ENCODE data around the gene SCUBE1. TPM values are rescaled to one million over a fixed set of nuclear protein-coding genes. Genes with fewer than 3 reads are reported as not detected.

SCUBE1 gene
- total RNA-seq, 1 experiment from 2014 or later, result 3.9 TPM

DNA sequence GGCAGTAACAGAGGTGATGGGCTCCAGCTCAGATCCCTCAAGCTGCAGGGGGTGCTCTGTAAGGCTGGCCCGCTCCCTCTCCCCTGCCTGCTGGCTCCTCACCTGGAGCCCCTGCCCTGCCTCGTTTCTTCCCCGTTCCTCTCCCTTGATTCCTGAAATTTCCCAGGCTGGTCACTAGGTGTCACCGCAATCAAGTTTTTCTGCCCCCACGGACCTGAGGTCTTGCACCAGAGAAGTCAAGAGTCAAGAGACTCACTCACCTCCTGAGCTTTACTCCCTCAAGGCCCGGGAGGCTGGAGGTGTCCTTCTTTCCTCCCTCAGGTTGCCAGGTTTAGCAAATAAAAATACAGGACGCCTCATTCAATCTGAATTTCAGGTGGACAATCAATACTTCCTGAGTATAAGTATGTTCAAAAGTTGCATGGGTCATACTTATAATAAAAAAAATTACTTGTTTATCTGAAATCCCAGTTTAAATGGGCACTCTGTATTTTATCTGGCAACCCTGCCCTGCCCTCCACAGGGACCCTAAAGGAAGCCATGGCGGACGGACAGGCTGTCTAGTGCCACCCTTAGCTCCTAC lies 69.2 kb downstream of the SCUBE1 start:
- H3K4me3 ChIP-seq (replicated peaks in 1 of 2; ENCODE audit: low read depth in 1 of 2, low read length in 2 of 2), result no peak overlapping the region
- no peak overlapping the region for H3K27ac ChIP-seq (ENCODE audit: low read depth, low read length)
- no peak overlapping the region for H3K9ac ChIP-seq (ENCODE audit: low read length)
- intact Hi-C loops (cut with micrococcal nuclease), result loop anchor here (1.0 to 10.0 kb wide), 3 partner anchors 72 to 1351 kb away; no protein-coding TSS in a partner anchor
- no peak overlapping the region for H3K4me2 ChIP-seq (ENCODE audit: low read length)
- no peak overlapping the region for H2AFZ ChIP-seq (ENCODE audit: low read depth, low read length, poor library complexity, severe bottlenecking)
- DNase-seq (ENCODE audit: low read depth, low spot score) (peak; percentile 47), ATAC-seq (peak; percentile 81)
- no peaks in the 10 kb centered on the region for H3K27me3 ChIP-seq (ENCODE audit: insufficient read depth, low read length)
- no peaks in the 10 kb centered on the region for H3K79me2 ChIP-seq (ENCODE audit: insufficient read depth, low read length)
- no TSS peak for BruUV-seq (replicated peaks)
- H3K4me1 ChIP-seq (ENCODE audit: control insufficient read depth in 1 of 2, insufficient read depth in 2 of 2, low read length in 2 of 2), result peaks cover 18 to 39% of the 10 kb centered on the region in 2 experiments
- ChIA-PET CTCF (interaction anchor here (0.5 to 7.5 kb wide), 11 partner anchors 8 to 110 kb away, joined by 3 to 143 read pairs (median 4); partner anchors contain the start of gene SCUBE1), RAD21 (ENCODE audit: low non-redundant PET in 1 of 2, low total read pairs in 2 of 2, uncharacterized antibody in 2 of 2, unreplicated experiment in 2 of 2) (interaction anchor here (0.8 to 2.8 kb wide), 7 partner anchors 43 to 112 kb away, joined by 3 to 25 read pairs (median 3); no protein-coding TSS in a partner anchor), POLR2A (interaction anchor here (0.6 to 1.3 kb wide), 2 partner anchors 73 to 1683 kb away, joined by 3 to 4 read pairs; no protein-coding TSS in a partner anchor)
- TF ChIP-seq ELF1 (IDR thresholded peaks at IDR 0.05; ENCODE audit: borderline replicate concordance, low read depth) (no peak), TCF7L2 (IDR thresholded peaks at IDR 0.05; ENCODE audit: borderline replicate concordance, extremely low read depth, insufficient read depth, insufficient read length) (no peak), CBX3 (IDR thresholded peaks at IDR 0.05; ENCODE audit: low read depth) (no peak), EZH2 (IDR thresholded peaks at IDR 0.05) (no peak), JUND (IDR thresholded peaks at IDR 0.05) (no peak), YY1 (IDR thresholded peaks at IDR 0.05; ENCODE audit: extremely low read depth, insufficient replicate concordance, low read depth, low read length) (no peak), FOSL1 (IDR thresholded peaks at IDR 0.05; ENCODE audit: low read depth) (no peak), SIN3A (IDR thresholded peaks at IDR 0.05; ENCODE audit: low read depth) (no peak), EZH2phosphoT487 (IDR thresholded peaks at IDR 0.05; ENCODE audit: borderline replicate concordance) (no peak), ZFX (IDR thresholded peaks at IDR 0.05) (no peak), RAD21 (IDR thresholded peaks at IDR 0.05; ENCODE audit: low read depth) (peak; percentile 88), POLR2AphosphoS5 (IDR thresholded peaks at IDR 0.05; ENCODE audit: low read depth, low read length) (no peak)
- TF ChIP-seq, protein P1, sequence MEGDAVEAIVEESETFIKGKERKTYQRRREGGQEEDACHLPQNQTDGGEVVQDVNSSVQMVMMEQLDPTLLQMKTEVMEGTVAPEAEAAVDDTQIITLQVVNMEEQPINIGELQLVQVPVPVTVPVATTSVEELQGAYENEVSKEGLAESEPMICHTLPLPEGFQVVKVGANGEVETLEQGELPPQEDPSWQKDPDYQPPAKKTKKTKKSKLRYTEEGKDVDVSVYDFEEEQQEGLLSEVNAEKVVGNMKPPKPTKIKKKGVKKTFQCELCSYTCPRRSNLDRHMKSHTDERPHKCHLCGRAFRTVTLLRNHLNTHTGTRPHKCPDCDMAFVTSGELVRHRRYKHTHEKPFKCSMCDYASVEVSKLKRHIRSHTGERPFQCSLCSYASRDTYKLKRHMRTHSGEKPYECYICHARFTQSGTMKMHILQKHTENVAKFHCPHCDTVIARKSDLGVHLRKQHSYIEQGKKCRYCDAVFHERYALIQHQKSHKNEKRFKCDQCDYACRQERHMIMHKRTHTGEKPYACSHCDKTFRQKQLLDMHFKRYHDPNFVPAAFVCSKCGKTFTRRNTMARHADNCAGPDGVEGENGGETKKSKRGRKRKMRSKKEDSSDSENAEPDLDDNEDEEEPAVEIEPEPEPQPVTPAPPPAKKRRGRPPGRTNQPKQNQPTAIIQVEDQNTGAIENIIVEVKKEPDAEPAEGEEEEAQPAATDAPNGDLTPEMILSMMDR (IDR thresholded peaks at IDR 0.05 in 2 of 3, conservative IDR thresholded peaks at IDR 0.05 in 1 of 3; ENCODE audit: borderline replicate concordance in 1 of 3, insufficient read depth in 1 of 3, low read depth in 2 of 3, low read length in 2 of 3), result peak; percentile 70 to 81 (median 76)
- H3K9me2 ChIP-seq (ENCODE audit: insufficient read depth), result no peaks in the 10 kb centered on the region
- no peaks in the 10 kb centered on the region for H4K20me1 ChIP-seq (ENCODE audit: insufficient read depth)
- no peaks in the 10 kb centered on the region for H3K36me3 ChIP-seq (ENCODE audit: control insufficient read depth in 1 of 2, insufficient read depth in 2 of 2, low read length in 2 of 2)
- no peaks in the 10 kb centered on the region for H3K9me3 ChIP-seq (ENCODE audit: control insufficient read depth in 1 of 2, insufficient read depth in 1 of 2, low read depth in 1 of 2, low read length in 2 of 2)

Measured in HCT116 (cell line).